ENCODE measurements around the gene FTO. TPM values are rescaled to one million over a fixed set of nuclear protein-coding genes. Genes with fewer than 3 reads are reported as not detected.

The FTO gene
- total and polyA plus RNA-seq, 2 of the 8 experiments (the other 6 are each of a cell fraction or from before 2014, with no cell fraction given): 34.5 to 59.8 TPM

DNA sequence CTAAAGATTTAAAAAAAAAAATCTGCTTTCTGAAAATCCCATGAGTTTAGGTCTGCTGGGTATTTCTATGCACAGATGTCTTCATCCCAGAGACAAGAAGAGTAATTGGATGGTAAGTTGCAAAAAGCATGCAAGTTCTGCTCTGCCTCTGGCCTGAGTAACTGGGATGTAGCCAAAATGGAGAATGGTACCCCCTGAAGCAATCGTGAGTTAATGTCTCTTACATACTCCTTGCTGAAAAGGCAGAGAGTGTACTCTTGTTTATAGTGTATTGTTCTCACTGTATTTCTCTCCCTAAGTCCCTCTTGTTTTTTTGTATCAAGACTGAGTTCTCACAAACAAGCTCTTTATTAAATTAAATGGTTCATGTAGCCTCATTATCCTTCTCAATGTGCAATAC lies 323.6 kb downstream of the FTO start (continued):
- TF ChIP-seq, protein P1, sequence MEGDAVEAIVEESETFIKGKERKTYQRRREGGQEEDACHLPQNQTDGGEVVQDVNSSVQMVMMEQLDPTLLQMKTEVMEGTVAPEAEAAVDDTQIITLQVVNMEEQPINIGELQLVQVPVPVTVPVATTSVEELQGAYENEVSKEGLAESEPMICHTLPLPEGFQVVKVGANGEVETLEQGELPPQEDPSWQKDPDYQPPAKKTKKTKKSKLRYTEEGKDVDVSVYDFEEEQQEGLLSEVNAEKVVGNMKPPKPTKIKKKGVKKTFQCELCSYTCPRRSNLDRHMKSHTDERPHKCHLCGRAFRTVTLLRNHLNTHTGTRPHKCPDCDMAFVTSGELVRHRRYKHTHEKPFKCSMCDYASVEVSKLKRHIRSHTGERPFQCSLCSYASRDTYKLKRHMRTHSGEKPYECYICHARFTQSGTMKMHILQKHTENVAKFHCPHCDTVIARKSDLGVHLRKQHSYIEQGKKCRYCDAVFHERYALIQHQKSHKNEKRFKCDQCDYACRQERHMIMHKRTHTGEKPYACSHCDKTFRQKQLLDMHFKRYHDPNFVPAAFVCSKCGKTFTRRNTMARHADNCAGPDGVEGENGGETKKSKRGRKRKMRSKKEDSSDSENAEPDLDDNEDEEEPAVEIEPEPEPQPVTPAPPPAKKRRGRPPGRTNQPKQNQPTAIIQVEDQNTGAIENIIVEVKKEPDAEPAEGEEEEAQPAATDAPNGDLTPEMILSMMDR (IDR thresholded peaks at IDR 0.05; ENCODE audit: control extremely low read depth in 1 of 3, insufficient read depth in 1 of 3, low read depth in 1 of 3, low read length in 3 of 3): no peak
- TF ChIP-seq TBP (IDR thresholded peaks at IDR 0.05; ENCODE audit: low read depth, low read length) (no peak), SUZ12 (IDR thresholded peaks at IDR 0.05; ENCODE audit: low read length) (no peak), ZNF274 (IDR thresholded peaks at IDR 0.05; ENCODE audit: borderline replicate concordance, extremely low read depth, low read length) (no peak)

All from H1 (cell line).